Measurements from ENCODE around the gene GPRC5D. TPM values are rescaled to one million over a fixed set of nuclear protein-coding genes. Genes with fewer than 3 reads are reported as not detected.

Gene GPRC5D
- total and polyA plus RNA-seq, 5 donors = not detected

GRCh38 chr12:12995088-12995487 lies 43.1 kb upstream of the GPRC5D start:
- Histone ChIP-seq H3K27me3 (ENCODE audit: control insufficient read depth, insufficient read depth) (no peaks in the 10 kb centered on the region), H3K9me3 (ENCODE audit: control insufficient read depth, low read length) (no peaks in the 10 kb centered on the region), H3K4me3 (ENCODE audit: low read length) (no peak overlapping the region), H3K27ac (ENCODE audit: low read length) (no peak overlapping the region), H3K4me1 (ENCODE audit: control insufficient read depth, insufficient read depth, low read length) (peaks cover 15% of the 10 kb centered on the region)
- ATAC-seq = no peak
- DNase-seq = no peak
- intact Hi-C loops (cut with DNase I) = no loop called here
- 98% methylated on average over 3 of the region's 3 CpGs for WGBS

- H3K4me1 ChIP-seq (ENCODE audit: control insufficient read depth, insufficient read depth, low read length) = peaks cover 13% of the 10 kb centered on the region
- no peak overlapping the region for H3K4me3 ChIP-seq (ENCODE audit: low read length)
- ATAC-seq (no peak), DNase-seq (no peak)
- intact Hi-C loops (cut with DNase I) = no loop called here
- no peaks in the 10 kb centered on the region for H3K27me3 ChIP-seq (ENCODE audit: control insufficient read depth, insufficient read depth)
- no peak overlapping the region for H3K27ac ChIP-seq (ENCODE audit: low read length)
- 97% methylated on average over 4 of the region's 4 CpGs for WGBS
- H3K9me3 ChIP-seq (ENCODE audit: control insufficient read depth, low read length) = no peaks in the 10 kb centered on the region
These were observed 41.4 kb upstream of the GPRC5D start for GRCh38 chr12:12993367-12993766.

DNA sequence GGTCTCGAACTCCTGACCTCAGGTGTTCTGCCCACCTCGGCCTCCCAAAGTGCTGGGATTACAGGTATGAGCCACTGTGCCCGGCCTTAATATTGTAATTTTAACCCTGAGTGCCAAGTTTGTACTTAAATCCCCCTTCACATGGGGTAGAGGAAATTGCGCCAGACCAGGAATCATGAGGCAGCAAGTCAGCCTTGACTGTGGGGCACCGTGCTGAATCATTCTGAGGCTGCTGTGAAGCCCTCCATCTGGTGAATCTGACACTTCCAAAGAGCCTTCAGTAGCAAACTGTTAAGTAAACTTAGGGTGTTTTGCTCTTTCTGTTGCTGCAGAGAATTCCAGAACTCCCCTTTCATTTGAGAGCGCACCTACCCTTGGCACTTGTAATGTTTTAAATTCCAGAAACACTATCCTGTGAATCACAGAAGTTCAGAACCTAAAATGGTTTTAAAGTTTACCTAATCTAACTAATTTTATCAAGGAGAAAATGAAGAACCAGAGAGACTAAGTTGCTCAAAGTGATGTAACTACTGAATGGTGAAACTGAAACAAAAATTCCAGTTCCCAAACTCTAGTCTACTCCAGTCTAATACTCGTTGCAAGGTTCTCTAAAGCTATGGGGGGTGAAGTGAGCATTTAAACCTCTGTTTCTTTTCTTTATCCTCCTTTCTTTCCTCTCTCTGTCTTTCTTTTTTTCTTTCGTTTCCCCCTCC lies 40.6 kb upstream of the GPRC5D start:
- WGBS = 64% methylated on average over 8 of the region's 8 CpGs
- Histone ChIP-seq H3K27ac (ENCODE audit: low read length) (peak overlapping the region; percentile 59), H3K9me3 (ENCODE audit: control insufficient read depth, low read length) (no peaks in the 10 kb centered on the region), H3K27me3 (ENCODE audit: control insufficient read depth, insufficient read depth) (no peaks in the 10 kb centered on the region), H3K4me3 (ENCODE audit: low read length) (no peak overlapping the region), H3K4me1 (ENCODE audit: control insufficient read depth, insufficient read depth, low read length) (peaks cover 11% of the 10 kb centered on the region)
- intact Hi-C loops (cut with DNase I) = no loop called here
- peak; percentile 64 to 69 for ATAC-seq
- peak in 1 of 3 donors; percentile 47 for DNase-seq

DNA sequence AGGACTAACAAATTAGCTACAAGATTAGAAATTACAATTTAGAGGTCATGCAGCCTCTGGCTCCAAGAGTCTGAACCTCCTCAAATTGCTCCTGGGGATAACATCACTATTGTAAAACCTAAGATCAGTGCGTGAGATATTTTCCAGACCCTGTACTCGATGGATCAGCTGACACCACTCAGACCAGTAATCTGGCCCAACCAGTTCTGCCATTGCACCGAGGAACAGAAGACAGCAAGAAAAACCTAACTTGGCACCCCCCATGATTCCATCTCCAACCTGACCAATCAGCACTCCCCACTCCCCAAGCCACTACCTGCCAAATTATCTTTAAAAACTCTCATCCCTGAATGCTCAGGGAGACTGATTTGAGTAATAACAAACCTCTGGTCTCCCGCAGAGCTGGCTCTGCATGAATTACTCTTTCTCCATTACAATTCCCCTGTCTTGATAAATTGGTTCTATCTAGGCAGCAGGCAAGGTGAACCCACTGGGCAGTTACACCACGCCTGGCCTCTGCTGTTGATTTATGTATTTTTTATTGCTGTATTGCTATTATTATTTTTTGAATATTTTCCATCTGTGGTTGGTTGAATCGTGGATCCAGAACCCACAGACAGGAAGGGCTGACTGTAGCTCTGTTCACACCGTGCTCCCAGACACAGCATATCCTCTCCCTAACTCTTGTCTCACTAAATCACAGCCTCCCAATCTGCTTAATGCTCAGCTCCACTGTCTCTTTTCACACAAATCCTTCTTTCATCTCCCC lies 38.9 kb upstream of the GPRC5D start:
- DNase-seq = no peak
- intact Hi-C loops (cut with DNase I) = no loop called here
- Histone ChIP-seq H3K4me1 (ENCODE audit: control insufficient read depth, insufficient read depth, low read length) (peaks cover 4% of the 10 kb centered on the region), H3K27me3 (ENCODE audit: control insufficient read depth, insufficient read depth) (no peaks in the 10 kb centered on the region), H3K4me3 (ENCODE audit: low read length) (no peak overlapping the region), H3K27ac (ENCODE audit: low read length) (no peak overlapping the region), H3K9me3 (ENCODE audit: control insufficient read depth, low read length) (no peaks in the 10 kb centered on the region)
- WGBS = 72% methylated on average over 7 of the region's 7 CpGs
- no peak for ATAC-seq

- ATAC-seq (no peak), DNase-seq (no peak)
- Histone ChIP-seq H3K27me3 (ENCODE audit: control insufficient read depth, insufficient read depth) (no peaks in the 10 kb centered on the region), H3K27ac (ENCODE audit: low read length) (no peak overlapping the region), H3K9me3 (ENCODE audit: control insufficient read depth, low read length) (no peaks in the 10 kb centered on the region), H3K4me3 (ENCODE audit: low read length) (no peak overlapping the region), H3K4me1 (ENCODE audit: control insufficient read depth, insufficient read depth, low read length) (no peaks in the 10 kb centered on the region)
- intact Hi-C loops (cut with DNase I) = loop anchor here in 3 of 4 donors (10.0 kb wide), 2 partner anchors 73 to 237 kb away; no protein-coding TSS in a partner anchor
- WGBS = 77% methylated on average over 5 of the region's 5 CpGs
These were observed 35.5 kb upstream of the GPRC5D start for GRCh38 chr12:12987421-12987820.

DNA sequence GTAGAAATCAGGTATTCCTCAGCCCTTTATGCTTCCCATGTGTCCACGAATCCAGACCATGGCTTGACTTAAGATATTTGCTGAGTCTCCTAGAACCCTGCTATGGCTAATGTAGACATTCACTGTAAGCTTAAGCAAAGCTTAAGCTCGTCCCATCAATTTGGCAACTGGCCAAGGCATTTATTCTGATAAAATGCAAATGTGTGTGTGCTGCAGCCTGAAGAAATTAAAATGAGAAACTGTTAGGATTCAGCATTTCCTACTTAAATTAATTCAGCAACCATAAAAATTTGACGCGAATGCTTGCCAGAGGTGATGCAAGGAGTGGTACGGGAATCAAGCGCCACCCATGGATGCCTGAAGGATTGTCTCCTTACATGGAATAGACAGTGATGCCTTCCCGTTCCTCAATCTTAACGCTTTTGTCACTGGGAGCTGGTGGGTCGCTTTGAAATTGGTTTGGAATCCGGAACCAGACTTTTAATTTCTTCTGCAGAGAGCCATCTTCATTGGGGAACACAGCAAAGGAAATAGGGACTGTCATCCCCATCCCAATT lies 34.9 kb upstream of the GPRC5D start:
- 80% methylated on average over 10 of the region's 10 CpGs for WGBS
- H3K4me1 ChIP-seq (ENCODE audit: control insufficient read depth, insufficient read depth, low read length) = no peaks in the 10 kb centered on the region
- no peaks in the 10 kb centered on the region for H3K9me3 ChIP-seq (ENCODE audit: control insufficient read depth, low read length)
- ATAC-seq = no peak
- intact Hi-C loops (cut with DNase I) = loop anchor here in 3 of 4 donors (10.0 kb wide), 2 partner anchors 72 to 238 kb away; no protein-coding TSS in a partner anchor
- DNase-seq = no peak
- H3K27me3 ChIP-seq (ENCODE audit: control insufficient read depth, insufficient read depth) = no peaks in the 10 kb centered on the region
- no peak overlapping the region for H3K4me3 ChIP-seq (ENCODE audit: low read length)
- no peak overlapping the region for H3K27ac ChIP-seq (ENCODE audit: low read length)

DNA sequence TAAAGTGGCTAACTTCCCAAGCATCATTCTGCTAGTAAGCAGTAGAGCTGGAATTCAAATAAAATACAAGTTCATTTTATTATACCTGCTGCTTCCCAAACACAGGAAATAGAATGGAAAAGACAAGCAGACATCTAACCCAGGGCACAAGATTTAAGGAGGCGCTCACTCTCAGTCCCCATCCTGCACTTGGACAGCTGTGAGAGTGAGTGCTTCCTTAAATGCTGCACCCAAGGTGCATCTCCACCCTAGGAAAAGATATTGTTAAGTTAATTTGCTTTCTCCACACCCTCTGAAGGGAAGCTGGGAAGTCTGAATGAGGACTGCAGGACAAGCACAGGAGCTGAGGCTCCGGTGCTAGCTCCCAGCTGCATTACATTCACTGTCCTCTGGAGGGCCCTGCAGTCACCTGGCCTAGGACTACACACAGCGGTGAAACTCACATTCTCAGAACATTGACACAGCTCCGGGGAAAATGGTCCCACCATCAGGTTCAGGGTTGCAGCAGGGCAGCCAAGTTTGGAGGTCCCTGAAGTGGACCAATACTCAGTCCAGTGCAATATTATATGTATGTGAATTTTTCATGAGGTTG lies 33.9 kb upstream of the GPRC5D start:
- Histone ChIP-seq H3K4me1 (ENCODE audit: control insufficient read depth, insufficient read depth, low read length) (no peaks in the 10 kb centered on the region), H3K27ac (ENCODE audit: low read length) (no peak overlapping the region), H3K27me3 (ENCODE audit: control insufficient read depth, insufficient read depth) (no peaks in the 10 kb centered on the region), H3K9me3 (ENCODE audit: control insufficient read depth, low read length) (no peaks in the 10 kb centered on the region), H3K4me3 (ENCODE audit: low read length) (no peak overlapping the region)
- no peak for ATAC-seq
- DNase-seq = no peak
- 81% methylated on average over 4 of the region's 4 CpGs for WGBS
- intact Hi-C loops (cut with DNase I) = loop anchor here in 3 of 4 donors (10.0 kb wide), 2 partner anchors 71 to 239 kb away; no protein-coding TSS in a partner anchor

- Histone ChIP-seq H3K27ac (ENCODE audit: low read length) (no peak overlapping the region), H3K4me3 (ENCODE audit: low read length) (no peak overlapping the region), H3K9me3 (ENCODE audit: control insufficient read depth, low read length) (no peaks in the 10 kb centered on the region), H3K27me3 (ENCODE audit: control insufficient read depth, insufficient read depth) (no peaks in the 10 kb centered on the region), H3K4me1 (ENCODE audit: control insufficient read depth, insufficient read depth, low read length) (peaks cover 7% of the 10 kb centered on the region)
- DNase-seq = no peak
- WGBS = 86% methylated on average over 5 of the region's 5 CpGs
- intact Hi-C loops (cut with DNase I) = loop anchor here (5.0 to 10.0 kb wide), 3 partner anchors 67 to 241 kb away; no protein-coding TSS in a partner anchor
- no peak for ATAC-seq
These were observed 32.2 kb upstream of the GPRC5D start for GRCh38 chr12:12984149-12984548.

DNA sequence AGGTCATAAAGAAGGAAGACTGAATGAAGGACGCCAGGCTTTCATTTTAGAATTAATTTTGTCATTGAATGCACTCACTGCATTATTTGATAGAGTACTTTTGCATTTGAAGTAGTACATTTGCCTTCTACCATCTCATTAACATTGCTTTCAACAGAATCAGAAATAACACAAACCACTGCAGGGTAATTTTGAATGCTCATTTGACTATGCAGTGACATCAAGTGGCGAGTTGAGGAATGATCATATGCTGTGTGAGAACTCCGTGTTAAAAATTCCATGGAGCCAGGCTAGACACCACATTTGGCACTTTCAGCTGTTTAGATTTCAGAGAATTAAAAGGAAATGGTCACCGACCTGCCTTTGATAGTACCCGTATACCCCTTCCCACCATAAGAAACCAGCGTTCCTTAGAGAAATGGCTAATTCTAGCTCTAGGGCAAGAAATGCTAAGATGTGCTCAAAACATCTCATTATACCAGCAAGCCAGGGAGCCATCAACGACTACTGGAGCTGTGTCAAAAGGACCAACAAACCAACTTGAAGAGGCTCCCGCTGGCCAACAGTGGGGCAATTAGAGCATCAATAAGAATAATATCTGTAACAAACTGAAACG lies 31.6 kb upstream of the GPRC5D start:
- ATAC-seq = peak; percentile 62 to 75
- H3K4me3 ChIP-seq (ENCODE audit: low read length) = no peak overlapping the region
- H3K27ac ChIP-seq (ENCODE audit: low read length) = no peak overlapping the region
- H3K4me1 ChIP-seq (ENCODE audit: control insufficient read depth, insufficient read depth, low read length) = peaks cover 7% of the 10 kb centered on the region
- no peaks in the 10 kb centered on the region for H3K27me3 ChIP-seq (ENCODE audit: control insufficient read depth, insufficient read depth)
- 44% methylated on average over 9 of the region's 9 CpGs for WGBS
- H3K9me3 ChIP-seq (ENCODE audit: control insufficient read depth, low read length) = no peaks in the 10 kb centered on the region
- intact Hi-C loops (cut with DNase I) = loop anchor here (5.0 to 10.0 kb wide), 3 partner anchors 66 to 241 kb away; no protein-coding TSS in a partner anchor
- DNase-seq = no peak

GRCh38 chr12:12982331-12982730 lies 30.4 kb upstream of the GPRC5D start:
- Histone ChIP-seq H3K4me1 (ENCODE audit: control insufficient read depth, insufficient read depth, low read length) (peaks cover 7% of the 10 kb centered on the region), H3K27me3 (ENCODE audit: control insufficient read depth, insufficient read depth) (no peaks in the 10 kb centered on the region), H3K4me3 (ENCODE audit: low read length) (no peak overlapping the region), H3K27ac (ENCODE audit: low read length) (no peak overlapping the region), H3K9me3 (ENCODE audit: control insufficient read depth, low read length) (no peaks in the 10 kb centered on the region)
- intact Hi-C loops (cut with DNase I) = loop anchor here (5.0 to 10.0 kb wide), 3 partner anchors 65 to 242 kb away; no protein-coding TSS in a partner anchor
- 83% methylated on average over 2 of the region's 2 CpGs for WGBS
- ATAC-seq (no peak), DNase-seq (no peak)
